ENCODE measurements around the gene BDH1. TPM values are rescaled to one million over a fixed set of nuclear protein-coding genes. Genes with fewer than 3 reads are reported as not detected.
A peak's percentile ranks its signal among the peaks of the same experiment; 100 is the strongest.

Gene BDH1
- total and polyA plus RNA-seq, 2 of the 13 experiments (the other 11 are each of a cell fraction or from before 2014, with no cell fraction given): 21.2 to 71.9 TPM

DNA sequence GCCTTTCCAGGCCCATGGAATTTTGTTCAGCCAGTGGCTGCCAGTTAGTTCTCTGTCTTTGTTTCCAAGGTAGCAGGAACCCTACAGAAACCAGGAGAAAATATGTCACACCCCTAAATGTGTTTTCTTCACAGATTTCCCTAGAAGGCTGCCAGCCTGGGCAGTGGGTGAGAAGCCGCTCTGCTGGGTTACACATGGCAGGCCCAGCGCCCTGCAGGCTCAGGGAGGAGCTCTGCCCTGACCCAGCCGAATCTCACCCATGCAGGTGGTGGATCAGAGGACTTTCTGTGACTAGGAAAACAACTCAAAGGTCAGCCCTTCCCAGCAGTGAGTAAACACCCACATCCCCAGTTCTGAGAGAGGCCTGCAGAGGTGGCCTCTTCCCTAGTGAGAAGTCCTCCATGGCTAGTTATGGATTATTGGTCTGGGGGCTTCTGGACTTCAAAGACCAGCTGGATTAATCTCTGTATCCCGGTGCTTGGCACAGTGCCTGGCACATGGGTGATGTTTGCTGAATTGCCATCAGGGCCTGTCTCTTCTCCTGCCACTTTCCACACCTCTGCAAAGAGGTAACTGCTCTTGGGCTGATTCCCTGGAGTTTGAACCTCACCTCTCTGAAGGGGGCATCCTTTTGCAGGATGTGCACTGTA, 34.7 kb upstream of the BDH1 start (continued):
- TF ChIP-seq, protein P1, sequence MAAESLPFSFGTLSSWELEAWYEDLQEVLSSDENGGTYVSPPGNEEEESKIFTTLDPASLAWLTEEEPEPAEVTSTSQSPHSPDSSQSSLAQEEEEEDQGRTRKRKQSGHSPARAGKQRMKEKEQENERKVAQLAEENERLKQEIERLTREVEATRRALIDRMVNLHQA (CRISPR knock-in tag; IDR thresholded peaks at IDR 0.05): no peak
- TF ChIP-seq SIX1 (CRISPR knock-in tag; IDR thresholded peaks at IDR 0.05; ENCODE audit: borderline replicate concordance) (peak; percentile 42; the same call in 1 of the 2 replicates), ZNF547 (CRISPR knock-in tag; IDR thresholded peaks at IDR 0.05) (no peak), ZMYM3 (CRISPR knock-in tag; IDR thresholded peaks at IDR 0.05) (peak; percentile 86), THAP11 (CRISPR knock-in tag; IDR thresholded peaks at IDR 0.05) (peak; percentile 66), NPAS2 (CRISPR knock-in tag; IDR thresholded peaks at IDR 0.05; ENCODE audit: borderline replicate concordance) (no peak), ZNF451 (CRISPR knock-in tag; IDR thresholded peaks at IDR 0.05) (no peak; the same call in 1 of the 2 replicates), KLF11 (CRISPR knock-in tag; IDR thresholded peaks at IDR 0.05) (peak; percentile 73), SETDB1 (CRISPR knock-in tag; IDR thresholded peaks at IDR 0.05; ENCODE audit: borderline replicate concordance) (no peak)
- TF ChIP-seq, protein P2, sequence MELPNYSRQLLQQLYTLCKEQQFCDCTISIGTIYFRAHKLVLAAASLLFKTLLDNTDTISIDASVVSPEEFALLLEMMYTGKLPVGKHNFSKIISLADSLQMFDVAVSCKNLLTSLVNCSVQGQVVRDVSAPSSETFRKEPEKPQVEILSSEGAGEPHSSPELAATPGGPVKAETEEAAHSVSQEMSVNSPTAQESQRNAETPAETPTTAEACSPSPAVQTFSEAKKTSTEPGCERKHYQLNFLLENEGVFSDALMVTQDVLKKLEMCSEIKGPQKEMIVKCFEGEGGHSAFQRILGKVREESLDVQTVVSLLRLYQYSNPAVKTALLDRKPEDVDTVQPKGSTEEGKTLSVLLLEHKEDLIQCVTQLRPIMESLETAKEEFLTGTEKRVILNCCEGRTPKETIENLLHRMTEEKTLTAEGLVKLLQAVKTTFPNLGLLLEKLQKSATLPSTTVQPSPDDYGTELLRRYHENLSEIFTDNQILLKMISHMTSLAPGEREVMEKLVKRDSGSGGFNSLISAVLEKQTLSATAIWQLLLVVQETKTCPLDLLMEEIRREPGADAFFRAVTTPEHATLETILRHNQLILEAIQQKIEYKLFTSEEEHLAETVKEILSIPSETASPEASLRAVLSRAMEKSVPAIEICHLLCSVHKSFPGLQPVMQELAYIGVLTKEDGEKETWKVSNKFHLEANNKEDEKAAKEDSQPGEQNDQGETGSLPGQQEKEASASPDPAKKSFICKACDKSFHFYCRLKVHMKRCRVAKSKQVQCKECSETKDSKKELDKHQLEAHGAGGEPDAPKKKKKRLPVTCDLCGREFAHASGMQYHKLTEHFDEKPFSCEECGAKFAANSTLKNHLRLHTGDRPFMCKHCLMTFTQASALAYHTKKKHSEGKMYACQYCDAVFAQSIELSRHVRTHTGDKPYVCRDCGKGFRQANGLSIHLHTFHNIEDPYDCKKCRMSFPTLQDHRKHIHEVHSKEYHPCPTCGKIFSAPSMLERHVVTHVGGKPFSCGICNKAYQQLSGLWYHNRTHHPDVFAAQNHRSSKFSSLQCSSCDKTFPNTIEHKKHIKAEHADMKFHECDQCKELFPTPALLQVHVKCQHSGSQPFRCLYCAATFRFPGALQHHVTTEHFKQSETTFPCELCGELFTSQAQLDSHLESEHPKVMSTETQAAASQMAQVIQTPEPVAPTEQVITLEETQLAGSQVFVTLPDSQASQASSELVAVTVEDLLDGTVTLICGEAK (IDR thresholded peaks at IDR 0.05): no peak
- TF ChIP-seq, protein P2 (CRISPR knock-in tag; IDR thresholded peaks at IDR 0.05): peak; percentile 46; the same call in 1 of the 2 replicates
- TF ChIP-seq, protein P3, sequence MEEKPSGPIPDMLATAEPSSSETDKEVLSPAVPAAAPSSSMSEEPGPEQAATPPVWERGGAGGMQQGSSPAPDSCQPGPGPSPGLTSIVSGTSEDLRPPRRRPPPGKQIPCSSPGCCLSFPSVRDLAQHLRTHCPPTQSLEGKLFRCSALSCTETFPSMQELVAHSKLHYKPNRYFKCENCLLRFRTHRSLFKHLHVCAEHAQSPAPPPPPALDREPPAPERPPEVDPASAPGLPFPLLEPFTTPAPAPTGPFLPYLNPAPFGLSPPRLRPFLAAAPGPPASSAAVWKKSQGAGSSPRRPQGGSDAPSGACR (CRISPR knock-in tag; IDR thresholded peaks at IDR 0.05): no peak; the same call in 1 of the 2 replicates
- TF ChIP-seq, protein P4, sequence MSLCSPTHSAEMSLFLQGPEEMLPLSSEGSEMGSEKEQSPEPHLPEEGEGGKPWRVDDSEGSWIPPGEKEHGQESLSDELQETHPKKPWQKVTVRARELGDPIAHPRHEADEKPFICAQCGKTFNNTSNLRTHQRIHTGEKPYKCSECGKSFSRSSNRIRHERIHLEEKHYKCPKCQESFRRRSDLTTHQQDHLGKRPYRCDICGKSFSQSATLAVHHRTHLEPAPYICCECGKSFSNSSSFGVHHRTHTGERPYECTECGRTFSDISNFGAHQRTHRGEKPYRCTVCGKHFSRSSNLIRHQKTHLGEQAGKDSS (CRISPR knock-in tag; IDR thresholded peaks at IDR 0.05; ENCODE audit: borderline replicate concordance, low read depth): peak; percentile 89
- TF ChIP-seq, protein P5, sequence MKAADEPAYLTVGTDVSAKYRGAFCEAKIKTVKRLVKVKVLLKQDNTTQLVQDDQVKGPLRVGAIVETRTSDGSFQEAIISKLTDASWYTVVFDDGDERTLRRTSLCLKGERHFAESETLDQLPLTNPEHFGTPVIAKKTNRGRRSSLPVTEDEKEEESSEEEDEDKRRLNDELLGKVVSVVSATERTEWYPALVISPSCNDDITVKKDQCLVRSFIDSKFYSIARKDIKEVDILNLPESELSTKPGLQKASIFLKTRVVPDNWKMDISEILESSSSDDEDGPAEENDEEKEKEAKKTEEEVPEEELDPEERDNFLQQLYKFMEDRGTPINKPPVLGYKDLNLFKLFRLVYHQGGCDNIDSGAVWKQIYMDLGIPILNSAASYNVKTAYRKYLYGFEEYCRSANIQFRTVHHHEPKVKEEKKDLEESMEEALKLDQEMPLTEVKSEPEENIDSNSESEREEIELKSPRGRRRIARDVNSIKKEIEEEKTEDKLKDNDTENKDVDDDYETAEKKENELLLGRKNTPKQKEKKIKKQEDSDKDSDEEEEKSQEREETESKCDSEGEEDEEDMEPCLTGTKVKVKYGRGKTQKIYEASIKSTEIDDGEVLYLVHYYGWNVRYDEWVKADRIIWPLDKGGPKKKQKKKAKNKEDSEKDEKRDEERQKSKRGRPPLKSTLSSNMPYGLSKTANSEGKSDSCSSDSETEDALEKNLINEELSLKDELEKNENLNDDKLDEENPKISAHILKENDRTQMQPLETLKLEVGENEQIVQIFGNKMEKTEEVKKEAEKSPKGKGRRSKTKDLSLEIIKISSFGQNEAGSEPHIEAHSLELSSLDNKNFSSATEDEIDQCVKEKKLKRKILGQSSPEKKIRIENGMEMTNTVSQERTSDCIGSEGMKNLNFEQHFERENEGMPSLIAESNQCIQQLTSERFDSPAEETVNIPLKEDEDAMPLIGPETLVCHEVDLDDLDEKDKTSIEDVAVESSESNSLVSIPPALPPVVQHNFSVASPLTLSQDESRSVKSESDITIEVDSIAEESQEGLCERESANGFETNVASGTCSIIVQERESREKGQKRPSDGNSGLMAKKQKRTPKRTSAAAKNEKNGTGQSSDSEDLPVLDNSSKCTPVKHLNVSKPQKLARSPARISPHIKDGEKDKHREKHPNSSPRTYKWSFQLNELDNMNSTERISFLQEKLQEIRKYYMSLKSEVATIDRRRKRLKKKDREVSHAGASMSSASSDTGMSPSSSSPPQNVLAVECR (CRISPR knock-in tag; IDR thresholded peaks at IDR 0.05; ENCODE audit: borderline replicate concordance): peak; percentile 30; the same call in 1 of the 2 replicates
